ENCODE measurements around the gene LYL1. TPM values are rescaled to one million over a fixed set of nuclear protein-coding genes. Genes with fewer than 3 reads are reported as not detected.

LYL1 gene
- total and polyA plus RNA-seq, 2 donors (not counting 1 experiment from before 2014, with no cell fraction given), result 112 to 125 TPM

DNA sequence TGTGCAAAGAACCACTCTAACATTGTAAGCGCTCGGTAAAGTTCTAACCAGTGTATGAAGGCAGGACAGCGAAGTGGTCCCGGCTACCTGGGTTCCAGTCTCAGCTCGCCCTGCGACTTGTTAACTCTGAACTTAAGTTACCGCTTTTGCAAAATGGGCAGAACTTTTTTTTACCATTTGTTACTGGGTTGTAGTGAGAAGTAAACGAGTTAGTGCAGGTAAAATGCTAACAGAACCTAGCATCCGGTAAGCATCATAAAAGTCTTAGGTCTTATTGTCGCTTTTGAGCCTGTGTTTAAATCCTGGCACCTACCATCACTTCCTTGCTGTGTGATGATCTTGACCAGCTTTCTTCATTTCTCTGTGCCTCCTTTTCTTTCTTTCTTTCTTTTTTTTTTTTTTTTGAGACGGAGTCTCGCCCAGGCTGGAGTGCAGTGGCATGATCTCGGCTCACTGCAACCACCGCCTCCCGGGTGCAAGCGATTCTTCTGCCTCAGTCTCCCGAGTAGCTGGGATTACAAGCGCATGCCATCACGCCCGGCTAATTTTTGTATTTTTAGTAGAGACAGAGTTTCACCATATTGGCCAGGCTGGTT is 14.6 kb upstream of the LYL1 start:
- Histone ChIP-seq H3K36me3 (replicated peaks in 1 of 2; ENCODE audit: control extremely low read depth in 1 of 2, control insufficient read depth in 1 of 2, extremely low read depth in 1 of 2, insufficient read depth in 2 of 2, low read length in 1 of 2) (peaks cover 0 to 14% of the 10 kb centered on the region in 2 experiments), H4K20me1 (ENCODE audit: control insufficient read depth, insufficient read depth, low read length, poor library complexity, severe bottlenecking) (peaks cover 33% of the 10 kb centered on the region), H3K27ac (ENCODE audit: low read length in 2 of 2) (peak overlapping the region; percentile 47 to 81), H3K4me3 (ENCODE audit: control extremely low read depth in 1 of 5, extremely low read depth in 1 of 5, insufficient read depth in 1 of 5, low read depth in 2 of 5, low read length in 4 of 5) (peak overlapping the region; percentile 77 to 97 (median 85)), H3K4me1 (ENCODE audit: control insufficient read depth in 2 of 2, insufficient read depth in 2 of 2, low read length in 2 of 2) (peaks cover 26 to 46% of the 10 kb centered on the region in 2 donors), H3K79me2 (ENCODE audit: control insufficient read depth, insufficient read depth, low read length) (peaks cover 73% of the 10 kb centered on the region), H3K9ac (ENCODE audit: low read length) (peak overlapping the region; percentile 93), H3K27me3 (replicated peaks in 1 of 4; ENCODE audit: control extremely low read depth in 1 of 4, control insufficient read depth in 3 of 4, insufficient read depth in 4 of 4, low read length in 3 of 4) (no peaks in the 10 kb centered on the region), H2AFZ (ENCODE audit: insufficient read depth, low read depth, low read length, poor library complexity, severe bottlenecking) (peak overlapping the region; percentile 86), H3K9me3 (ENCODE audit: control extremely low read depth in 1 of 3, control insufficient read depth in 2 of 3, insufficient read depth in 1 of 3, low read length in 2 of 3) (no peaks in the 10 kb centered on the region), H3K4me2 (replicated peaks; ENCODE audit: low read depth, low read length, poor library complexity, severe bottlenecking) (peak overlapping the region; percentile 92)
- 8% methylated on average over 15 of the region's 20 CpGs for WGBS (ENCODE audit: insufficient coverage)
- Mint-ChIP-seq H3K9me3 (ENCODE audit: insufficient read depth) (no peaks in the 10 kb centered on the region), H3K4me3 (peak overlapping the region; percentile 99), H3K4me1 (peaks cover 51% of the 10 kb centered on the region), H3K27ac (peak overlapping the region; percentile 95), H3K27me3 (no peaks in the 10 kb centered on the region)
- TF ChIP-seq EZH2 (IDR thresholded peaks at IDR 0.05; ENCODE audit: borderline replicate concordance, insufficient read depth, low read depth, low read length, poor library complexity, severe bottlenecking), result no peak
- TF ChIP-seq, protein P1, sequence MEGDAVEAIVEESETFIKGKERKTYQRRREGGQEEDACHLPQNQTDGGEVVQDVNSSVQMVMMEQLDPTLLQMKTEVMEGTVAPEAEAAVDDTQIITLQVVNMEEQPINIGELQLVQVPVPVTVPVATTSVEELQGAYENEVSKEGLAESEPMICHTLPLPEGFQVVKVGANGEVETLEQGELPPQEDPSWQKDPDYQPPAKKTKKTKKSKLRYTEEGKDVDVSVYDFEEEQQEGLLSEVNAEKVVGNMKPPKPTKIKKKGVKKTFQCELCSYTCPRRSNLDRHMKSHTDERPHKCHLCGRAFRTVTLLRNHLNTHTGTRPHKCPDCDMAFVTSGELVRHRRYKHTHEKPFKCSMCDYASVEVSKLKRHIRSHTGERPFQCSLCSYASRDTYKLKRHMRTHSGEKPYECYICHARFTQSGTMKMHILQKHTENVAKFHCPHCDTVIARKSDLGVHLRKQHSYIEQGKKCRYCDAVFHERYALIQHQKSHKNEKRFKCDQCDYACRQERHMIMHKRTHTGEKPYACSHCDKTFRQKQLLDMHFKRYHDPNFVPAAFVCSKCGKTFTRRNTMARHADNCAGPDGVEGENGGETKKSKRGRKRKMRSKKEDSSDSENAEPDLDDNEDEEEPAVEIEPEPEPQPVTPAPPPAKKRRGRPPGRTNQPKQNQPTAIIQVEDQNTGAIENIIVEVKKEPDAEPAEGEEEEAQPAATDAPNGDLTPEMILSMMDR (IDR thresholded peaks at IDR 0.05), result no peak
- ATAC-seq (ENCODE audit: low read depth) (peak; percentile 10), DNase-seq (no peak)
- intact Hi-C loops (cut with micrococcal nuclease), result loop anchor here (5.0 kb wide), 1 partner anchor 90 kb away; no protein-coding TSS in a partner anchor
- ChIA-PET CTCF (interaction anchor here (0.6 to 3.2 kb wide), 12 partner anchors 12 to 957 kb away, joined by 3 to 31 read pairs (median 6); no protein-coding TSS in a partner anchor), POLR2A (interaction anchor here (0.8 to 4.8 kb wide), 8 partner anchors 13 to 51 kb away, joined by 3 to 80 read pairs (median 22); partner anchors contain the start of genes IER2, LYL1 and STX10)
